ENCODE measurements around the gene RAPGEF1.
"Not testable (repeated sequence)": the region's sequence is repeated elsewhere in the genome, so short reads cannot be mapped to it uniquely, and the experiment has no call there.

The RAPGEF1 gene

DNA sequence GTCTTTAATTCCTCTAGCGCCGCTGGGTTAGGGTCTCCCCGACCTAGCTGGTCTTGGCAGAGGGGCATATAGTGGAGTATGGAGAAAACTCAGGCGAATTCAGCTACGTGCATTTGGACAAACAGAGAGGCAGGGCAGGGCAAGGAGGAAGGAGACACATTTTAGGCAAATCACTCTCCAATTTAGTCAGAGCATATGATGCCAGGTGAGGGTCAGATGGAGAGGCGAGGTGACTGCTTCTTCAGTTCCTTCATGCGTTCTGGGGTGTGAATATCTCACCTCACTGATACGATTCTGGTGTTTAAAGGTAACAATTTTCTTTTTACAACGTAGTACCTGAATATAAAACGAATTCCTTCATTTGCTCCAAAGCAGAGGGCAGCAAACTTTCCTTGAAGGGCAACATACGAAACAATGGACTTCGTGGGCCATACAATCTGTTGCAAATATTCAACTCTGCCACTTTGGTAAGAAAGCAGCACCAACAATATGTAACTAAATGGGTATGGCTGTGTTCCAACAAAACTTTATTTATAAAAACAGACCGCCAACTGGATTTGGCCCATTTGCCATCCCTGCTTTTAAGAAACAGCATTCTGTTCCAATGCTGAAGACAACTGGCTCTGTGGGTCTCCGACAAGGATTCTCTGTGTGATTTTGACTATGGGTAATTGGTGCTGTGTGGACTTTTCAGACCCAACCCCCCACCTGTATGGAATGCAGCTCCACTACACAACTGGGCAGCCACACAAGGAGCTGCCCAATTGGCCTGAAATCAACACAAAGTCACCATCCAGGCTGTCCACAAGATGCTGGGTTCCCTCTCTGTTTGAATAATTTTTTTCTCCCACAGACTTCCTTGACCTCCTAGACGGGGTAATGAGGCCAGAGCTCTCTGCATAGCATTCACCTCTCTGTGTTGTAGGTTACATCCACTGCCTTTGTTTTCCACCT, 53.8 kb downstream of the RAPGEF1 start:
- no peak for DNase-seq

GRCh38 chr9:131683094-131683493, 56.8 kb downstream of the RAPGEF1 start:
- not testable (repeated sequence) for DNase-seq

- no peak for DNase-seq
Measured at GRCh38 chr9:131682261-131682660, 57.6 kb downstream of the RAPGEF1 start.

- DNase-seq: not testable (repeated sequence)
Measured at GRCh38 chr9:131681826-131682225, 58.0 kb downstream of the RAPGEF1 start.

GRCh38 chr9:131681108-131681507, 58.8 kb downstream of the RAPGEF1 start:
- not testable (repeated sequence) for DNase-seq

DNA sequence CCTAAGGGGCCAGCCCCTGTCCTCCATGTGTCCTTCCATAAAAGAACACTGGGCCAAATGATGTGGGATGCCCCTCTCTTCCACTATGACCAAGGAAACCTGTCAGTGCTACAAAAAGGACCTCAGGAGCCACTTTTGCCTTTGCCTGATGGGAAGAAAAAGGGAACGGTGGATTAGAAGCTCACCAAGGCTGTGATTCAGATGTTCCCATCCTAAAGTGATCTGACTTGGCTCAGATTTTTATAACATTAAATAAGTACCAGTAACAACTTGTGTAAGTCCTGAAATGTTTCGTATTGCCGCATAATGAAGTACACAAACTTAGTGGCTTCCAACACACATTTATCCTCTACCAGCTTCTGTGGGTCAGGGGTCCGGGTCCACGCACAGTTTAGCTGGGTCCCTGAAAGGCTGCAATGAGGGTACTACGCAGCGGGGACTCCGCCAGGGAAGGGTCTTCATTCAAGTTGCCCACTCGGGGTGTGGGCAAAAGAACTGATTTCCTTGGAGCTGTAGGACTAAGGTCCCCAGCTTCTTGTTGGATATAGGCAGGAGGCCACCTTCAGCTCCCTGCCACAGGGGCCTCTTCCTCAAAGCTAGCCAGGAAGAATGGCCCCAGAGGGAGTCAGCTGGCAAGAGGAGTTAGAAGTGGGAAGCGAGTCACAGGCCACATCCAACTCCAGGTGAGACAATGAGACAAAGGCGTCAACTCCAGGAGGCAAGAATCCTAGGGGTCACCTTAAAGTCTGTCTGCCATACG, 60.4 kb downstream of the RAPGEF1 start:
- DNase-seq: no peak

GRCh38 chr9:131678499-131679111, 61.3 kb downstream of the RAPGEF1 start:
- no peak for DNase-seq

DNA sequence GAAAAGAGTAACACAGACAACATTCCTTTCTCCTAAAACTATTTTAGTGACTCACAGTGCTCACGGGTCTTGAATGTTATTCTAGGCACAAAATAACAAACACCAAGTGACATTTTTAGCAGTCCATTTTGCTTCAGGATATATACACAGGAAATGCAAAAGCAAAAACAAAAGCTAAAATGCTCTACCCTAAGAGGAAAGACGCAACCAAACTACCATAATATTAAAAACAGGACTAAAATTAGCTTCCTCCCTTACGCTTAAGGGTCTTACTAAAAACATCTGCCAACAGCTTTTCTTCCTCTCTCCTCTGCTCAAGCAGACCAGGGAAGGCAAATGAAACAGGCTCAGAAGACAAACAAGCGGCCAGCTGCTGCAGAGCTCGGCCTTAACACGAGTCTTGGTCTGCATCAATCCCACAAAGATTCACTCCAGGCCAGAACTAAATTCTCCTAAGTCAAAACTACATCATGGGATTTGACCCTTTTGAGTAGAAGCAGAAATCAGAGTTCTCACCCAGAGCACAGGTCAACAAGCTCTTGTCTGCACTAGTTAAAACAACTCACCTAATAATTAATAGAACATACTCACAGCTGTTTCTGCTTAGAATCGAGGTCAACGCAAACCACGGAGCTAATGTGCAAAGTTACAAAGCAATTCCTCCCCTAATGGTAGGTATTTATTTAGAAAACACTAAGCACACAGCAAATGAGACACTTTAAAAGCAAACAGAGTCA, 62.3 kb downstream of the RAPGEF1 start:
- no peak for DNase-seq

DNA sequence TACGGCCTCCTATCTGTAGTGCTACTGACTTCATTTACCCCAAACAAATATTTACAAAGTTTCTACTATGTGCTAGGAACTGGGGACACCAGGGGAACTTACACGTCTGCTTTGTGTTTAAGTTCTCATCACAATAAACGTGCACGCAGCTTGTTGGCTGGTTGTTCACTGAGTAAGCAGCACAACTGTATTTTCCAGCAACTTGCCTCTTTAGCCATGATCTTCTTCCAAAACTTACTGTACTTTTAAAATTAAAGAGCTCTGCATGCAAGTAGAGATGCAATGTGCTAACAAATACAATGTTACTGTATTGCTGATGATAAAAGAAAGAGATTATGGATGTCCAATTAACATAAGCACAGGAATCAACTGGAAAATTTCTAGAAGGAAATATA, 62.8 kb downstream of the RAPGEF1 start:
- no peak for DNase-seq

- no peak for DNase-seq
Measured at GRCh38 chr9:131676431-131676972, 63.4 kb downstream of the RAPGEF1 start.

- no peak for DNase-seq
Measured at GRCh38 chr9:131675437-131676022, 64.3 kb downstream of the RAPGEF1 start.

DNA sequence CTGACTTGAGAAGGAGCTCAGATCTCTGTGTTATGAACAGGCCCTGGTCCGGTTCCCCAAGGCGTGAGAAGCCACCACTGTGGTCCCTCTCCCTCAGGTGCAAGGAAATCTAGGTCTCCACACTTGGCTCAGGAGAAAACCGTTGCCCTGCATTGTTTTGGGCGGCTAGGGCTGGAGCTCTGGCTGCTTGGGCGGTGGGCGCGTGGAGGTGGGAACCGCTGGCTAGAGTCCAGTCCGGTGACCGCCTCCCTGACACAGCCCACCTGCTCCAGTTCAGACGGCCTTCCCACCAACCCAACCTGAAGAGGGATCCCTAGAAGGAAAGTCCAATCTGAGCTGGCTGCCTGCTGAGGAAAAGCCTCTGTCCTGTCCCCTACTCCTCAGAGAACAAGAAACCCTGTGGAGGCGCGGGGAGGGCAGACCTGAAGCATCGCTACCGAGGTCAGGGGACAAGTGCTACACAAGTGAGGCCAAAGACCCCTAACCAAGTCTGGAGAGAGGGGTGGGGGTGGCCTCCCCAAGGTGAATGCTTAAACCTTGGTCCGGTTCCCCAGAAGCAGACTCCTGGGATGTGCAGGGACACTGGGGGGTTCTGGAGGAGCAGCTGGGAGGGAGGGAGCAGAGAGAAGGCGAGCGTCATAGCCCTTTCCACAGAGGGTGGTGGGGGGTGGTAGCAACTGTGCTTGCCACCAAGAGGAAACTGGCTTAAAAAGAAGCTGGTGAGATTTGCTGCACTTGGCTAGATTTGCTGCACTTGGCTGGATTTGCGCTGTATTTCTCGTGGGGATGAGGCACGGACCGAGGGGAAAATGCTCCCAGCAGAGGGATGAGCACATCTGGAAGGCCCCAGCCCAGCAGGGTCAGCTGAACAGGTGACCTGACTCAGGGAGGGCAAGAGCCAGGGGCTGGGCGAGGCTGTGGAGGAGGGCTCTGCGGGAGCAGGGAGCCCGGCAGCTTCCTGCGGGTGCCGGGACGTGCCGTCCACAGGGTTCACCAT, 65.2 kb downstream of the RAPGEF1 start:
- no peak for DNase-seq

DNA sequence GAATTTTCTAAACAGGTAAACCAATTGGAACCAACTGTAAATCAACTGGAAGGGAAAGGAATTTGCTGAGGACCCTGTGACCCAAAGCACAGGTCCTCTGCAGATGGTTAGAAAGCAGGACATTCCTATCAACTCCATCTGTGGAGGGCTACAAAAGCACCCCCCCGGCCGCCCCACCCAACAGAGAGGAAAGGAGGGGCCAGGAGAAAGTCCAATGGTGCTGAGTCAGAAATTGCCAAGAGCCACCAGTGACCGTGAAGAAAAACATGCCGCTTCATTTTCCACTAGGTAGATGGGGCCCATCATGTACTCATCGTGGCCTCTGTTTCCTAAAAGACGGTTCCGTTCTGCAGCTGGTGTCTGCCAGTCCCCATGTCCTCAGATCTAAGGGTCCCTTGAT, 66.3 kb downstream of the RAPGEF1 start:
- DNase-seq: no peak

GRCh38 chr9:131673068-131673467, 66.8 kb downstream of the RAPGEF1 start:
- DNase-seq: no peak

GRCh38 chr9:131672451-131672850, 67.4 kb downstream of the RAPGEF1 start:
- no peak for DNase-seq

DNA sequence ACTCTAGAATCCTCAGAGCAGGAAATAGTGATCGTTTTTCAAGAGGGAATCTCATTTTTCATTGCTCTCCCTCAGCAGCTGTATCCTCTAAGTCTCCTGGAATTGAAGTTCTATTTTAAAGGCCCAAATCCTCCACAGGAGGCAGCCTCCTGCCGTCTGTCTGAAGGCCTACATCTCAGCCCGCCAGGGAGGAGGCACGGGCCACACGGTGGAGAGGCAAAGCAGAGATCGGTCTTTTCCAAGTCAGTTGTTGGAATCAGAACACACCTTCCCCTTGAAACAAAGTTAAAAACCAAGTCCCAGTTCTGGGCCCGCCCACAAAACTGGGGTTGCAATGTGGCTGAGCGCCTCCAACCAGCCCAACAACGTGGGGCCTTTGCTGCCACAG, 68.7 kb downstream of the RAPGEF1 start:
- no peak for DNase-seq

DNA sequence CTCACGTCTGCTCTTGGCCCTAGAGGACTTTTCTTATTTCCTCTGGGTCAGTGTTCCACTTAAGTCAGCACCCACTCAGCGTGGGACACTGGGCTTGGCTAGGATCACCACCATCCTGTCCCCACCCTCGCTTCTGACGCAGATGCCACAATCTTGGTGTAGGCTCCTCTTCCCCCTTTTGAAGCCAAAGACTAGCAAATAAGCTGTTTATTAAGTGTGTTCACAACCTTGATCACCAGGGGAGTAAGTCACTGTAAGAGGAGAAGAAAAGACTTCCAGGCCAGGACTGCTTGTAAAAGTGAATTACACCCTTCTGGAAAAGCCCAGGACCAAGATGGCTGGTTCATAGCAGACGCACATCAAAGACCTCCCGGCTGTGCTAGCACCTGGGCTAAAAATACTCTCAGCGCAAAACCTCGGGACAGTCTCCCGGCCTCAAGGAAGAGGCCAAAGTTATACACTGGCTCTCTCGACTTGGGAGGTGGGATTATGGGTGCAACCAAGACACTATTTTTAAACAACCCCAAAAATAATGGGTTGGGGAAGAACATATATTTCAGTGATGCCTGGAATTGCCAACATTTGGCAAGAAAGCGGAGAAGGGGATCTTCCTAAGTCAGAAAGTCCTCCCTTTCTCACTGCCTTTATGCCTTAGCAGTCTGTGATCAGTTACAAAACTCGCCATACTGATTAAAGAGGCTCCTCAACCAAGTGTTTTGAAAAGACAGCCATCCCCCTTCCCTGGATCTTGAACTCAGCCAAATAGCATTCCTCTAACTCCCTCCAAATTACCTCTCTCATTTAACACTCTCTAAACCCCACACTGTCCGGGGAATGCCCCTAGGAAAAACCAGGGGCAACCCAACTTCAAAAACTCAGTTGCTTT, 69.4 kb downstream of the RAPGEF1 start:
- no peak for DNase-seq

GRCh38 chr9:131669269-131670157, 70.4 kb downstream of the RAPGEF1 start:
- no peak for DNase-seq
